Measurements from ENCODE around the gene MEOX2. TPM values are rescaled to one million over a fixed set of nuclear protein-coding genes. Genes with fewer than 3 reads are reported as not detected.

MEOX2 gene
- total RNA-seq, 1 donor from 2014 or later: not detected

DNA sequence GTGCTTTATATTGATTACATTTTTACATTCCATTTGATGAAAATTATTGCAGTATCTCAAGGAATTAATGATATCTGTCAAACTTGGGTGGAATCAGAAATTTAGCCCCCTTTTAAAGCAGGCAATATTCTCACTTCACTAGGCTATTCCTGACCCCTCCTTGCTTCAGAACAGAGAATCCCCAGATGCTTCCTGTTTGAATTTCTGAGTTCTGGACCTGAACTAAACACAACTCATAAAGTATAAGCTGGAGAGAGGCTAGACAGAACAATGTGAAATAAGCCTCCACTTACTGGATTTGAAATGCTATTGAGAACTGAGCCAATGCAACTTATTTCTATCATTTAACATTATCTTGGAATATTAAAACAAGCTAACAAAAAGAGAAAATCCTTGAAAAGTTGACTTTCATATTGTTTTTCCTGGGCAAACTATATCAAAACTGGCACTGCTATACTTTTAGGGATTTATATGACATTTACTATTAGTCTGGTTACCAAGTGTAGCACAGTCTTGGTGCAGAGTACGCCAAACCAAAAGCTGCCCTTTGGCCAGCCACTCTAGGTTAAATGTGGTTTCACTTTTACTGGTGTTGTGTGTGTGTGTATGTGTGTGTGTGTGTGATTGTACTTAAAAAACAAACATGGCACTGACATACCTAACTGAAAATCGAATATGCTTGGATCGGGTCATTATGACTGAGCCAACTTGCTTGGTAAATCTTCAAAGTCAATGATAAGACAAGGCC is 105.7 kb downstream of the MEOX2 start:
- peaks cover 6% of the 10 kb centered on the region for H3K9me3 ChIP-seq (ENCODE audit: low read depth)
- H3K36me3 Mint-ChIP-seq: no peaks in the 10 kb centered on the region
- no peak overlapping the region for H3K27ac ChIP-seq
- no peak overlapping the region for H3K27ac Mint-ChIP-seq
- no peak for DNase-seq (ENCODE audit: low spot score)
- H2AFZ ChIP-seq (replicated peaks): no peak overlapping the region
- no peaks in the 10 kb centered on the region for H3K27me3 Mint-ChIP-seq (ENCODE audit: insufficient read depth, low read depth)
- TF ChIP-seq EZH2 (IDR thresholded peaks at IDR 0.05): no peak
- TF ChIP-seq, protein P1, sequence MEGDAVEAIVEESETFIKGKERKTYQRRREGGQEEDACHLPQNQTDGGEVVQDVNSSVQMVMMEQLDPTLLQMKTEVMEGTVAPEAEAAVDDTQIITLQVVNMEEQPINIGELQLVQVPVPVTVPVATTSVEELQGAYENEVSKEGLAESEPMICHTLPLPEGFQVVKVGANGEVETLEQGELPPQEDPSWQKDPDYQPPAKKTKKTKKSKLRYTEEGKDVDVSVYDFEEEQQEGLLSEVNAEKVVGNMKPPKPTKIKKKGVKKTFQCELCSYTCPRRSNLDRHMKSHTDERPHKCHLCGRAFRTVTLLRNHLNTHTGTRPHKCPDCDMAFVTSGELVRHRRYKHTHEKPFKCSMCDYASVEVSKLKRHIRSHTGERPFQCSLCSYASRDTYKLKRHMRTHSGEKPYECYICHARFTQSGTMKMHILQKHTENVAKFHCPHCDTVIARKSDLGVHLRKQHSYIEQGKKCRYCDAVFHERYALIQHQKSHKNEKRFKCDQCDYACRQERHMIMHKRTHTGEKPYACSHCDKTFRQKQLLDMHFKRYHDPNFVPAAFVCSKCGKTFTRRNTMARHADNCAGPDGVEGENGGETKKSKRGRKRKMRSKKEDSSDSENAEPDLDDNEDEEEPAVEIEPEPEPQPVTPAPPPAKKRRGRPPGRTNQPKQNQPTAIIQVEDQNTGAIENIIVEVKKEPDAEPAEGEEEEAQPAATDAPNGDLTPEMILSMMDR (IDR thresholded peaks at IDR 0.05): no peak
- no peak for TF ChIP-seq EZH2phosphoT487 (IDR thresholded peaks at IDR 0.05)
- H3K4me1 Mint-ChIP-seq: no peaks in the 10 kb centered on the region
- no peaks in the 10 kb centered on the region for H3K27me3 ChIP-seq
- no peak overlapping the region for H3K4me3 Mint-ChIP-seq
- no peak overlapping the region for H3K4me2 ChIP-seq
- H3K79me2 ChIP-seq (ENCODE audit: low read depth): no peaks in the 10 kb centered on the region
- H4K20me1 ChIP-seq (ENCODE audit: low read depth): no peaks in the 10 kb centered on the region
- H3F3A ChIP-seq (ENCODE audit: low read depth): no peaks in the 10 kb centered on the region
- peaks cover 14% of the 10 kb centered on the region for H3K9me3 Mint-ChIP-seq
- no peaks in the 10 kb centered on the region for H3K4me1 ChIP-seq
- no peak overlapping the region for H3K4me3 ChIP-seq
- H3K36me3 ChIP-seq: peaks cover 4% of the 10 kb centered on the region
- no peak overlapping the region for H3K9ac ChIP-seq

DNA sequence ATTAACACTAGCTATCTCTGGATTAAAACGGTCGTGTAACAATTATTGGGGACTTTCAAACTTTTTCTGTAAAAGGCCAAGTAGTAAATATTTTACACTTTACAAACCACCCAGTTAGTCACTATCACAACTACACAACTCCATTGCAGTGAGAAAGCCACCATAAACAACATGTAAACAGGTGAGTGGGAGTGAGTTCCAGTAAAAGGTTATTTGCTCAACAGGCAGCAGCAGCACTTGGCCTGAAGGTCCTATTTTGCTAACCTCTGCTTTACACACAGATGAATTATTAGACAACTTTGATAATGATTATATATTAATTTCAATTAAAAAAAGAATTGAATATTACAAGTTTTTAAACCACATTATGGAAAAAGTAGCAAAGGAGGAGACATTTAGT is 108.9 kb downstream of the MEOX2 start:
- Histone ChIP-seq H3K36me3 (no peaks in the 10 kb centered on the region), H3K79me2 (ENCODE audit: low read depth) (no peaks in the 10 kb centered on the region), H3K9me3 (ENCODE audit: low read depth) (no peaks in the 10 kb centered on the region), H3F3A (ENCODE audit: low read depth) (no peaks in the 10 kb centered on the region), H3K27me3 (no peaks in the 10 kb centered on the region), H4K20me1 (ENCODE audit: low read depth) (no peaks in the 10 kb centered on the region), H3K4me2 (no peak overlapping the region), H2AFZ (replicated peaks) (no peak overlapping the region), H3K27ac (no peak overlapping the region), H3K4me3 (no peak overlapping the region), H3K9ac (no peak overlapping the region), H3K4me1 (no peaks in the 10 kb centered on the region)
- H3K36me3 Mint-ChIP-seq: no peaks in the 10 kb centered on the region
- H3K27me3 Mint-ChIP-seq (ENCODE audit: insufficient read depth, low read depth): no peaks in the 10 kb centered on the region
- peaks cover 4% of the 10 kb centered on the region for H3K9me3 Mint-ChIP-seq
- TF ChIP-seq EZH2phosphoT487 (IDR thresholded peaks at IDR 0.05) (no peak), EZH2 (IDR thresholded peaks at IDR 0.05) (no peak)
- TF ChIP-seq, protein P1 (IDR thresholded peaks at IDR 0.05): no peak
- no peak overlapping the region for H3K4me3 Mint-ChIP-seq
- no peak for DNase-seq (ENCODE audit: low spot score)
- H3K4me1 Mint-ChIP-seq: no peaks in the 10 kb centered on the region
- H3K27ac Mint-ChIP-seq: no peak overlapping the region

DNA sequence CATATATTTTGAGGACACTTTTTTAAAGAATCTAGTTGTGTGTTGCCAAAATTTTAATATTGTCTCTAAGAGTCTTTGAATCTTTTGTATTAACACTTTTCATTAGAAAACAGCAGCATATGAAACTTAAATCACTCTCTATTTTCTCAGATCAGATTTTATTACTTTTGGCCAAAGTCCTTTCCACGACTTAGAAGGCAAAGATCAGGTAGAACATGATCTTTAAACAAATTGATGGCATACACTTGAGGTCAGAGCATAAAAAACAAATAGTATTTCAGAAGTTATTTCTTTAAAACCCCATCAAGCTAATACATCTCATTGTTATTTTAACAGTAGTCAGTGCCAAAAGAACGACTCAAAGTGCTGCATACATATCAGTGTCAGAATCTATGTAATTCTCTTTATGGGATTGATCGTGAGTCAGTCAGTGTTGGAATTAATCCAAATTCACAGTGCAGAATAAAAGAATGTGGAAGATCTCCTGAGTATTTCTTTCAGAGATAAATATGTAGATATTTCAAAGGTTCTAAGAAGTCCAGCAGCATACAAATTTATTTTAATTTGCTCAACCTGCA is 115.1 kb downstream of the MEOX2 start:
- Histone ChIP-seq H3K79me2 (ENCODE audit: low read depth) (no peaks in the 10 kb centered on the region), H4K20me1 (ENCODE audit: low read depth) (no peaks in the 10 kb centered on the region), H3K9ac (no peak overlapping the region), H2AFZ (replicated peaks) (no peak overlapping the region), H3F3A (ENCODE audit: low read depth) (no peaks in the 10 kb centered on the region), H3K4me3 (no peak overlapping the region), H3K27me3 (no peaks in the 10 kb centered on the region), H3K9me3 (ENCODE audit: low read depth) (no peaks in the 10 kb centered on the region), H3K27ac (no peak overlapping the region), H3K4me1 (no peaks in the 10 kb centered on the region), H3K4me2 (no peak overlapping the region), H3K36me3 (no peaks in the 10 kb centered on the region)
- H3K4me3 Mint-ChIP-seq: no peak overlapping the region
- no peaks in the 10 kb centered on the region for H3K4me1 Mint-ChIP-seq
- TF ChIP-seq EZH2 (IDR thresholded peaks at IDR 0.05) (no peak), EZH2phosphoT487 (IDR thresholded peaks at IDR 0.05) (no peak)
- TF ChIP-seq, protein P1 (IDR thresholded peaks at IDR 0.05): no peak
- H3K36me3 Mint-ChIP-seq: no peaks in the 10 kb centered on the region
- H3K9me3 Mint-ChIP-seq: no peaks in the 10 kb centered on the region
- H3K27ac Mint-ChIP-seq: no peak overlapping the region
- no peaks in the 10 kb centered on the region for H3K27me3 Mint-ChIP-seq (ENCODE audit: insufficient read depth, low read depth)
- DNase-seq (ENCODE audit: low spot score): no peak
